GM20431 (cell line): ENCODE data around the gene GLIPR2.
"Not testable (repeated sequence)": the region's sequence is repeated elsewhere in the genome, so short reads cannot be mapped to it uniquely, and the experiment has no call there.

ENCODE experiments used
- in situ Hi-C: fragments of 300-500 bp; cut with MseI, MboI; formaldehyde crosslinking; loops from one replicate; pipeline ENCODE4 v1.15.0; 2020; ENCODE audit warnings: low sequenced_read_pairs; ENCODE audit not compliant: unreplicated experiment

The GLIPR2 gene

DNA sequence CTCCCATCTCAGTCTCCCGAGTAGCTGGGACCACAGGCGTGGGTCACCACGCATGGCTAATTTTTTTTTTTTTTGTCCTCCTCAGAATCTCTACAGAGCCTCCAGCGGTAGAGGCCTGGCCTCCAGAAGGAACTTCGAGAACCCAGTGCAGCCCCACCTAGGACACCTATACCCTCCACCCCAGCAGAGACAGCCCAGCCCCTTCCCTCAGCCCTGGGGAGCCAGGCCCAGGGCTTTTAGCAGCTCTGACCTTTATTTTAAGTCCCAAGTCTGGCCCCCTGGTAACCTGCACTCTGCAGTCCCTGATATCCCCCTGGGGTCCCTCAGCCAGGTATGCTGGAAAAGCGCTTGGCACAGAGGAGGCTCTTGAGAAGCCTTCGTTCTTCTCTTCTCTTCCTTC, 5.2 kb downstream of the GLIPR2 start:
- in situ Hi-C loops = no loop called here

DNA sequence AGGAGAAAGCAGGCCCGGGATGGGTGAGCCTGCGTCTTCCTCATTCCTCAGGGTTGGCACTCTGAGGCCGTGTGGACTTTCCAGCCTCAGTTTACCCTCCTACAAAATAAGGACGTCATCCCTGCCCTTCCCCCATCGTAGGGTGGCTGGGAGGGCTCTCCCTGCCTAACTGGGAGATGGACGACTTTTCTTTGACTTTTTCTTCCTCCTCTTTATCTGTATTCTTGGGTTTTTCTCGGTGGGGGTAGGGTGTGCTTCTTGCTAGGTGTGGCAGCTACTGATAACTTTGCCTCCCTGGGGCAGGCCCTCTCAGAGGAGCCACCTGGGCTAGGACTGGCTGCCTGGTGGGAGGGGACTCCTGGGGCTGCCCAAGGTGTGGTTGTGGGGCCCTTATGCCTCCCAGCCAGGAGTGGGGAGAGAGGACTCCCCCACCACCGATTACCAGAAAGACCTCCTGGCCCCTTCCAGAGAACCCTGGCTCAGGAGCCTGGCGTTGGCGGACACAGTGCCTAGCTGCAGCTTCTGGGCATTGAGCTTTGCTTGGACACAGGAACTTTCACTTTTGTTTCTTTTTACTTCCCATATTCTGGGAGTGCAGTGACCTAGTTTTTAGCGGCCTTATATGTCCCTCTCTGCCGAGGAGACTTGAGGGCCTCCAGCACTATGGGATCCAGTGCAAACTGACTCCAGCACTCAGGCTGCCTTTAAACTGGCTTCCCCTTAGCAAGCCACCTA, 6.1 kb downstream of the GLIPR2 start:
- in situ Hi-C loops = no loop called here

DNA sequence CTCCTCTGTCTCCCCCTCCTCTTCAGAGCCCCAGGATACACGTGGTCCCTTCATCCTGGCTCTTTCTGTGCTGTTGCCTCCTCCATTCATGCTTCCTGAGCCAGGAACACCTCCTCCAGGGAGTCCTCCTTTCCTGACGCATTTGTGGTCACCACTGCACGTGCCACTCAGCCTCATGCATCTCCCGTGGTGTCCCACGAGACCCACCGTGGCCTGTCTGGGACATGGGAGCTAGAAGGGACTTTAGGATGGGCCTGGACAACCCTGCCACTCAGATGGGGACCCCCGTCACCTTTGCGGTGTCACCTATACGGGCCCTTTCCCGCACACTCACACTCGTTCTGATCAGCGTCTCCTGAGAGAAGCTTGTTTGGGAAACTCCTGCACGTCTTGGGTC, 6.7 kb downstream of the GLIPR2 start:
- in situ Hi-C loops = no loop called here

DNA sequence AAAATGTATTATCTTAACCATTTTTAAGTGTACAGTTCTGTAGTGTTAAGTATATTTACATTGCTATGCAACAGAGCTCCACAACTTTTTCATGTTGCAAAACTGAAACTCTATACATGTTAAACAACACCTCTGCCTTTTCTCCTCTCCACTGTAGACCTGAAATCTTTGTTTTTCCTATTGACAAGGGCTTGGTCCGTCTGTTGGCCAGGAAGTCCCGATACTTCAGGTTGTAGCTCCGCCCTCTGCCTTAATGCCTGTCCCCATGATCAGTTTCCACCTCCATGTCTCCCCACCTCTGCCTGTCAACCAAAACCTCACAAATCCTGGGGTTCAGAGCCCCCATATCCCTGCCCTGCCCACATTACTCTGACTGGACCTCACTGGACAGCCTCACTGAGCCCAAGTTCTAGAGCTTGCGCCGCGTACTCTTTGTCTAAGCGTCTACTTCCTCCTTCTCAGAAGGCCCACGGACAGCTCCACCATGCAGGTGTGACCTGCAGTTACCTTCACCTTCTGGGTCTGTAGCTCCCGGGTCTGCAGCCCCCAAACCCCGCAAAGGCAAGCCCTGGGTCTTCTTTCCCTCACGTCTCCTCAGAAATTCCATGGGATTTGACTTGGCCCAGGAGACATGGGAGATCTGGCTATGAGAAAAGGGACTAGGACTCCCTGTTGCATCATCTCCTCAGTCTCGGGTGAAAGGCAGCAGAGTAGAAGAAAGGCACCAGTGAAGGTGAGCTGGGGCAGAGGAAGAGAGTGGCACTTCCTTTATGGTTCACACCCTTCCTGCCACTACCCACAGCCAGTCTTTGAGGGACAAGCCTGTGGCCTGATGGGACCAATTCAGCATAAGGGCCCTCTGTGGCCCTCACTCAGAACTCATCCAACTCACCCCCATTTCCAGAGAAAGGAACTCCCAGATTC, 8.0 kb downstream of the GLIPR2 start:
- in situ Hi-C loops = no loop called here

DNA sequence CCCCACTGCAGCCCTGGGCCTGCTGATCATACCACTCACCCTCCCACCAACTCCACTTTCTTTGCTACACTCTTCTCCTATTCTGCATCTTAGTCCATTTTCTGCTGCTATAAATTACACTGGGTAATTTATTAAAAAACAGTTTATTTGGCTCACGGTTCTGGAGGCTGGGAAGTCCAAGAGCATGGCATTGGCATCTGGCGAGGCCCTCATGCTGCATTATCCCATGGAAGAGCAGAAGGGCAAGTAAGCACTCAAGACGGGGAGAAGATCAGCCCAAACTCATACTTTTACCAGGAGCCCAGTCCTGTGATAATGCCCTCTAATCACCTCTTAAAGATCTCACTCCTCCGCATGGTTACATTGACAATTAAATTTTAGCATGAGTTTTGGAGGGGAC, 9.4 kb downstream of the GLIPR2 start:
- in situ Hi-C loops = no loop called here

DNA sequence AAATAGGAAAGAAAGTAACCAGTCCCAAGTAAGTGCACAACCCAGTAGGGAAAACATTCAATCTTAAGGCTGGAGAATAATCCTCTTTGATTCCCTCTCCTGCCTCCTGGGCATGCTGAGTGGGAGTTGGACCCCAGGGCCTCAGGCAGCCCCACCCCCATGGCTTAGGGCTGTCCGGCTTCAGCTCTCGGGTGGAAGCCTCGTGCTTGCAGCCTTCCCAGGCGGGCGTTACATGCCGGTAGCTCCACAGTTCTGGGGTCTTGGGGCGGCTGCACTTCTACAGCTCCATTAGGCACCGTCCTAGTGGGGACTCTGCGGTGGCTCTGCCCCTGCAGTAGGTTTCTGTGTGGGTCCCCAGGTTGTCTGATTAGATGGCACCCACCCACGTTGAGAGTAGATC, 10.1 kb downstream of the GLIPR2 start:
- in situ Hi-C loops = no loop called here

DNA sequence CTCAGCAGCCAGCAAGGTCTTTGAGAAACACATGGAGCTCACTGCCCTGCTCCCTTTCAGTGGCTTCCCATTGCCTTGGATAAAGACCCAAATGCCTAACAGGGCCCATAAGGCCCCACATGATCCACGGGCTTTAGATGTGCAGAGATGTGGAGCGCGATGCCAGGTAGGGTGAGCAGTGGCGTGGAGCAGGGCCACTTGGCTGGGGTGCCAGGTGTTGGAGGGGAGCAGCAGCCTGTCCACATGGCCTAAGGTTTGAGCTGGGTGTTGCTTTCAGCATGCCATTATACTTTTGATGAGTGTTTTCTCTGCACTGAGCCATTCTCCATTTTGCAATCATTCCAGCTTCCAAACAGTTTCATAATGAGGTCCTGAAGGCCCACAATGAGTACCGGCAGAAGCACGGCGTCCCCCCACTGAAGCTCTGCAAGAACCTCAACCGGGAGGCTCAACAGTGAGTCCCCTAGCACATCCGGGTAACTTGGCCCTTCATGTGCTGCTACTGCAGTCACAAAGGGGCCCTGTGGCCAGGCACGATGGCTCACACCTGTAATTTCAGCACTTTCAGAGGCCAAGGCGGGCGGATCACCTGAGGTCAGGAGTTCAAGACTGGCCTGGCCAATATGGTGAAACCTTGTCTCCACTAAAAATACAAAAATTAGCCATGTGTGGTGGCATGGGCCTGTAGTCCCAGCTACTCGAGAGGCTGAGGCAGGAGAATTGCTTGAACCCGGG, 11.1 kb downstream of the GLIPR2 start:
- in situ Hi-C loops = no loop called here

DNA sequence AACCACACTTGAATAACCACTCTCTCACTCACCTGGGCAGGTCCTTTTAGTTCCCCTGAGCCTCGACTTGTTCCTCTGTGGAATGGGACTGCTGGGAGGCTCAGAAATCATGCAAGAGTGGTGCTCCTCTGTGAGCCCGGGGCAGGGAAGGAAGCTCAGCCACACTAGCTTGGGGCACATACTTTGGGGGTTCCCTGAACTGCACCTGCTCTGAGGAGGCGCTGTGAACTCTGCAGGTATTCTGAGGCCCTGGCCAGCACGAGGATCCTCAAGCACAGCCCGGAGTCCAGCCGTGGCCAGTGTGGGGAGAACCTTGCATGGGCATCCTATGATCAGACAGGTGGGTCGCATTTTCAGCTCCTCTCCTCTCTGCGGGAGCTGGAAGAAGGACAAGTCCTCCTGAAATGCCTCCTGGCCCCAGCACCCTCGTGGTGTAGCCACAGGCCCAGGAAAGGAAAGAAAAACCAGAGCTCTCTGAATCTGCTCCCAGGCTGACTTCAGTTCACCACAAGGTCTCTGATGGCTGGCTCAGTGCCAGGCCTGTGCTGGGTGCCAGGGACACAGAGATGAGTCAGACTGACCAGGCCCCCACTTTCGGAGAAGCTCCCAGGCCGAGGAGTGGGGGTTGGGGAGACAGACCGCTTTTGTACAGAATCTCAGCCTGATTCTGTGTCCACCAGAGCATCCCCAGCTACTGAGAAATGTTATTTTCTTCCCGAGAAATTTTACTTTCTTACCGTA, 11.9 kb downstream of the GLIPR2 start:
- in situ Hi-C loops = no loop called here

DNA sequence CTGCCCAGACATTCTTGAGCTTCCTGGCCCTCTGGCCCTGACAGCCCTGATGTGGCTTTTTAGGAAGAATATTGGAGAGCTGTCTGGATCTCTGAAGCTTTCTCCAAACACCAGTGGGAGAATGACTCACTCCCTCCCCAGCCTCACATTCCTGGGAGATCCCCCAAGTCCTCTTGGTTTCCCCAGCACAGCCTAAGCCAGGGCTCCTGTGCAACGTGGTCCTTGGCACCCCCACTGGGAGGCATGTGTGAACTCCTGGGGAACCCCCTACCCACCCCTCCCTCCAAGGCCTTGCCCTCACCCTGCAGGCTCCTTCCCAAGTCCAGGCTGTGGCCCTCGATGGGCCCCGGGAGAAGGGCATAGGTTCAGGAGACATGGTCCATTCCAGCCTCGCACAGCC, 12.7 kb downstream of the GLIPR2 start:
- in situ Hi-C loops = no loop called here

DNA sequence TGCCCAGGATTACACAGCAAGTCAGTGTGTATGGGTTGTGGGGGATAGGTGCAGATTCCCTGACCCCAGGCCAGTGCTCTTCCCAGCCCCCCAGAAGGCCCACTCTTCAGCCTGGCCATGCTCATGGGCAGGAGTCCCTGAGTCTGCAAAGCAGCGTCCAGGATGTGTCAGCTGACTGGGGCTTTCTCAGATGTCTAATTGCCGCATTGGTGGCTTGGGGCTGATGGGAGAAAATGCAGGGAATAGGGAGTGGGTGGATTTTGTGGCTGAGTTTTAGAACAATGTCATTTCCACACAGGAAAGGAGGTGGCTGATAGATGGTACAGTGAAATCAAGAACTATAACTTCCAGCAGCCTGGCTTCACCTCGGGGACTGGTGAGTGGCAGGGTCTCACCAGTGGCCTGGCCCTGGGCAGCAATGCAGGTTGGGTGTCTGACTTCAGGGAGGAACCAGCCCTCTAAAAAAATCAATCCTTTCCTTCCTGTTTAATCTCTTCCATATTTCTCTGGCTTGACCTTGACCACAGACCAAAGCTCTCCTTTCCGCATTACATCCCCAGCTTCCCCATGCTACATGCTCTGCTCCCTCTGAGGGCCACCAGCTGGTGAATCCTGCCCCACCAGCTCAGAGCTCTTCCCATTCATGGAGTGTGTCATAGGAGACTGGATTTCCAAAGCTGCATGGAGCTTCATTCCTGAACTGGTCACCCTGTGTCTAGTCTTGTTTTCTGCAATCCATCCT, 14.2 kb downstream of the GLIPR2 start:
- in situ Hi-C loops = no loop called here

DNA sequence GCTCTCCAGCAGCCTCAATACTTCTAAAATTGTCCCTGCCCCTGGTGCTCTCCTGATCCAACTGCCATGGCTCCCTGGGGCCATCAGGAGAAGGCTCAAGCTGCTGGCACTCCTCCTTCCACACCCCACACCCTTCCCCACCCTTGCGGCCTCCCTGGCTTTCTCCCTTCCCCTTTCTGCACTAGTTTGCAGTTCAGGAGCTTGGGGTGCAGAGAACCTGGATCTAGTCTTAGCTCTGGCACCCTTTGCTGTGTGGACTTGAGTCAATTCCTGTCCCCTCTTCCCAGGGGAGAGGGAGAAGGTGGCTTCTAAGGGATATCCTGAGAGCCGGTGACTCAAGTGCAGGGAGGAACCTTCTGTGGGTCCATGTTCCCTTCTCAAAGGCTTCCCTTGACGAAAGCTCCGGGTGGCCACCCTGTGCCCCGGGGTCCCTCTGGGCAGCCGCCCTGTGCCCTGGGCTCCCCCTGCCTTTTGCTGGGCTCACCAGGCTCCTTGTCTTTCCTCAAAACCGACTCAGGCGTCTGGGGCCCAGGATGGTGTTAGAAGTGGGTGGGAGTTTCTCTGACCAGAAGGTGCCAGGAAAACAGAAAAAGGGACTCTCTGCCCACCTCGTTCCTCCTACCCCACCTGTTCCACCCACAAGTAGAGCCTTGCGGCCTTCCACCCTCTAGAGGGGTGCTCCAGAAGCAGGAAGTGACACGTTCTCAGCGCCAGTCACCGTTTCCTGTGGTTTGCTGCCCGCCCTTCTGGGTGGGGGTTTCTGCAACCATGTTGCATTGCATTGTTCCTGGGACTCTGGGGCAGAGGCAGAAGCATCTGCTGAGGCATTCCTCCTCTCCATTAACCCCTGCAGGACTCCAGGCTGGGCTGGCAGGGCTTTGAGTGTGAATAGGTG, 15.0 kb downstream of the GLIPR2 start:
- in situ Hi-C loops = no loop called here

DNA sequence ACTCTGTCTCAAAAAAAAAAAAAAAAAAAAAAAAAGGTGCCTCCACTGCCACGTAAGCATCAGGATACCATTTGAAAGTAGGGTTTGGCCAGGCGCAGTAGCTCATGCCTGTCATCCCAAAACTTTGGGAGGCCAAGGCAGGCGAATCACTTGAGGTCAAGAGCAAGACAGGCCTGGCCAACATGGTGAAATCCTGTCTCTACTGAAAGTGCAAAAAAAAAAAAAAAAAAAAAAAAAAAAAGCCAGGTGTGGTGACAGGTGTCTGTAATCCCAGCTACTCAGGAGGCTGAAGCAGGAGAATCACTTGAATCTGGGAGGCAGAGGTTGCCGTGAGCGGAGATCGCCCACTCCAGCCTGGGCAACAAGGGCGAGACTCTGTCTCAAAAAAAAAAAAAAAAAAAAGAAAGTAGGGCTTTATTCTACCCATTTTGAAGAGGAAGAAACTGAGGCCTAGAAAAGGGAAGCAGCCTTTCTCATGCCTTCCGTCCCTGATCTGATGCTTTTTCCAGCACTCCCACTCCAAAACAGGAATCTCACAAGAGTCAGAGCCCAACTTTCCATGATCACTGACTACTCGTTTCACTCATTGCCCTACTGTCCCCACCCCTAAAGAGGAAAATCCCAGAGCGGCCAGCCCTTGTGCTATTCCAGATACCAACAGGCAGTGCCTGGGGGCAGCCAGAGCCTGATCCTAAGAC, 16.4 kb downstream of the GLIPR2 start:
- in situ Hi-C loops = no loop called here

DNA sequence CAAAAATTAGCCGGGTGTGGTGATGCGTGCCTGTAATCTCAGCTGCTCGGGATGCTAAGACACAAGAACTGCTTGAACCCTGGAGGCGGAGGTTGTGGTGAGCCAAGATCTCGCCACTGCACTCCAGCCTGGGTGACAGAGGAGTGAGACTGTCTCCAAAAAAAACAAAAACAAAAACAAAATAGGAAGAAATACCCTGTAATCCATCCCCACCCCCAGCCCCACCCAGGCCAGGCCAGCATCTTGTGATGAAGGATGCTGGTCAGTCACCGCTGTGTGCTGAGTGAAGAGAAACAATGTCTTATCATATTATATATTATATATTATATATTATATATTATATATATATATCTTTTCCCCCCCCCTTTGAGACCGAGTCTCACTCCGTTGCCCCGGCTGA, 17.2 kb downstream of the GLIPR2 start:
- in situ Hi-C loops = no loop called here

DNA sequence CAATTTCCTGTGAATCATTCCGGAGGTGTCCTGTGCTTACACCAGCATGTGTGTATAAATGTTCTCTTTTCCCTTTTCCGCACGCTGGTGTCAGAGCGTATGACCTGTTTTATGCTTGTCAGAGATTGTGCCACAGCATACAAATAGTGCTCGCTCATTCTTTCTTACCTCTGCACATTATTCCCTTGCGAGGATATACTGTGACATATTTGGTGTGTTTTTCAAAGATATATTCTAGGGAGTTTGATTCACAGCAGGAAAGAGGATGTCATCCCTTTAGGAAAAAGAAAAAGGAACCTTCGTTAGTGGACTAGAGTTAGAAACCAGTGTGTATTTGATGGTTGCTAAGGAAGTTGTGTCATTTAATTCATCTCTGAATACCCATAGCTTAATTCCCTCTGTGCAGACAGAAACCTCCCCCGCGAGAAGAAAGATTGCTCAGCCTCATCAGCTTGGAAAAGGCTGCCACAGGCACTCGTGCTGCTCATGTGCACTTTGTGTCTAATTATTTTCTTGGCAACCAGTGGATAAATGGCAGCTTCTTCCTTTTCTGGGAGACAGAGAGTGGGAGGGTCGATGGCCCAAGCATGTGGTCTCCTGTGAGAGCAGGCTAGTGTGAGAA, 17.9 kb downstream of the GLIPR2 start:
- in situ Hi-C loops = no loop called here

DNA sequence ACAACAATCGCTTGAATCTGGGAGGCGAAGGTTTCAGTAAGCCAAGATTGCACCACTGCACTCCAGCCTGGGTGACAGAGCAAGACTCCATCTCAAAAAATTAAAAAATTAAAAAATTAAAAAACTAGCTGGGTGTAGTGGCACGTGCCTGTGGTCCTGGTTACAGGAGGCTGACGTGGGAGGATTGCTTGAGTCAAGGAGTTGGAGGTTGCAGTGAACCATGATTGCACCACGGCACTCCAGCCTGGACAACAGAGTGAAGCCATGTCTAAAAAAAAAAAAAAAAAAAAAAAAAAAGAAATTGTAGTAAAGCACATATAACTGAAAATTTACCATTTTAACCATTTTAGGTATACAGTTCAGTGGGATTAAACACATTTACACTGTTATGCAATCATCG, 19.6 kb downstream of the GLIPR2 start:
- in situ Hi-C loops = no loop called here

DNA sequence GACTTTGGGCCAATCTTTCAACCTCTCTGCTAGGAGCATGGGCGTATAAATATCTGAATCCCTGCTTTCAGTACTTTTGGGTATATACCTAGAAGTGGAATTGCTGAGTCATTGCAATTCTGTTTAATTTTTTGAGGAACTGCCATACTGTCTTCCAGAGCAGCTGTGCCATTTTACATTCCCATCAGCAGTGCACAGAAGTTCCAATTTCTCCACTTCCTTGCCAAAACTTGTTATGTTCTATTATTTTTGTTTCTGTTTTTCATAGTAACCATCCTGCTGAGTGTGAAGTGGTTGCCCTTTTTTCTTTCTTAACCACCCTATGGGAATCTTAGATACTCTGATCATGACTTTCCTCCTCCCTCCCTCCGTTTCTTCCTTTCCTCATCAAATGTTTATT, 21.6 kb downstream of the GLIPR2 start:
- in situ Hi-C loops = no loop called here

DNA sequence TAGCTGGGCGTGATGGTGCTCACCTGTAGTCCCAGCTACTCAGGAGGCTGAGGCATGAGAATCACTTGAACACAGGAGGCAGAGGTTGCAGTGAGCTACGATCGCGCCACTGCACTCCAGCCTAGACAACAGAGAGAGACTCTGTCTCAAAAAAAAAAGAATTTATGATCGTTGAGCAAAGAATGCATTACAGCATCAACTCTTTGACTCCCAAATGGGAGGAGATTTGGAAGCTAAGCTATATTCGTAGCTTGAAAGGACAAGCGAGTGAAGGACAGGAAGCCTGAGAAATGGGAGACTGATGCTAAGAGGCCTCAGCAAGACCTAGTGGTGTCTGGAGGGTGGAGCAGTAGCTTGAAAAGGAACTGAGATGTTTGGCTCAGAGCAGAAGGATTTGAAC, 22.4 kb downstream of the GLIPR2 start:
- in situ Hi-C loops = no loop called here

DNA sequence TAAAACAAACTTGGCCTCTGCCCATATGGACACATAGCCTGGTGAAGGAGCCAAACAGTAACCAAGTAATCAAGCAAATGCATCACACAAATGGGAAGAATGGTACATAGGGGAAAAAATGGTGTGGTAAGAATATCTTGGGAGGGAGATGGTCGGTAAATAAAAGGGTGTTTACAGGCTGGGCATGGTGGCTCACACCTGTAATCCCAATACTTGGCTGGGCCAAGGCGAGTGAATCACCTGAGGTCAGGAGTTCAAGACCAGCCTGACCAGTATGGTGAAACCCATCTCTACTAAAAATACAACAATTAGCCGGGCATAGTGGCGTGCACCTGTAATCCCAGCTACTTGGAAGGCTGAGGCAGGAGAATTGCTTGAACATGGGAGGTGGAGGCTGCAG, 23.0 kb downstream of the GLIPR2 start:
- in situ Hi-C loops = not testable (repeated sequence)
